IMR-90 (cell line): ENCODE data around the gene IGFBPL1. TPM values are rescaled to one million over a fixed set of nuclear protein-coding genes. Genes with fewer than 3 reads are reported as not detected.

Experiments
- ATAC-seq: fragments of 200-7000 bp; cut with Tn5 transposase; 2 replicates; pipeline ENCODE4 v1.9.1; 2020; ENCODE audit warnings: low read depth, mild to moderate bottlenecking, moderate library complexity
- BruUV-seq: library from RNA; stranded (reverse); fragments of 400-500 nt; replicated peaks from 2 replicates; lab custom pipeline; 2021; lab: Mats Ljungman, UMichigan
- CTCF ChIA-PET: fragments of 300-600 bp; formaldehyde crosslinking; extraction: SDS; loops from one replicate; lab custom pipeline; 2021; ENCODE audit warnings: antibody characterized with exemption; lab: Yijun Ruan, JAX
- POLR2A ChIA-PET: fragments of 300-600 bp; sonication (Branson Sonifier 250); formaldehyde crosslinking; loops from one replicate; lab custom pipeline; 2022; ENCODE audit warnings: antibody characterized with exemption; ENCODE audit not compliant: unreplicated experiment; lab: Charles Lee
- DNase-seq: peaks from one replicate; pipeline ENCODE4 v3.0.0; 2013
- H2AFZ ChIP-seq: replicated peaks from 2 replicates; pipeline ENCODE3; 2013; ENCODE audit warnings: low read length, mild to moderate bottlenecking; ENCODE audit not compliant: poor library complexity
- H2AK5ac ChIP-seq: 2 replicates; pipeline ENCODE4 v1.6.1; 2013; ENCODE audit warnings: low read depth, low read length, inconsistent platforms
- H2AK9ac ChIP-seq: replicated peaks from 2 replicates; pipeline ENCODE3; 2013; ENCODE audit warnings: mild to moderate bottlenecking, low read depth, low read length, moderate library complexity; ENCODE audit not compliant: poor library complexity
- H2BK120ac ChIP-seq: 2 replicates; pipeline ENCODE4 v1.6.1; 2013; ENCODE audit warnings: low read depth, low read length, inconsistent platforms
- H2BK15ac ChIP-seq: 3 replicates; pipeline ENCODE4 v1.6.1; 2013; ENCODE audit warnings: low read depth, low read length, inconsistent platforms
- H2BK20ac ChIP-seq: 2 replicates; pipeline ENCODE4 v1.6.1; 2013; ENCODE audit warnings: low read depth, mild to moderate bottlenecking, inconsistent platforms, low read length, moderate library complexity
- H2BK5ac ChIP-seq: 2 replicates; pipeline ENCODE4 v1.6.1; 2013; ENCODE audit warnings: mild to moderate bottlenecking, low read depth, low read length, inconsistent platforms; ENCODE audit not compliant: poor library complexity, severe bottlenecking
- H3K14ac ChIP-seq: replicated peaks from 2 replicates; pipeline ENCODE4 v1.6.1; 2013; ENCODE audit warnings: low read depth, low read length, inconsistent platforms
- H3K18ac ChIP-seq: 2 replicates; pipeline ENCODE4 v1.6.1; 2013; ENCODE audit warnings: low read depth, low read length, control low read depth
- H3K23ac ChIP-seq: 2 replicates; pipeline ENCODE4 v1.6.1; 2013; ENCODE audit warnings: low read depth, low read length, inconsistent platforms
- H3K27ac ChIP-seq: 2 replicates; pipeline ENCODE4 v1.5.1; 2013; ENCODE audit warnings: mild to moderate bottlenecking, control low read depth, low read length; ENCODE audit not compliant: insufficient read depth
- H3K27me3 ChIP-seq: 2 replicates; pipeline ENCODE4 v1.6.1; 2013; ENCODE audit warnings: low read length; ENCODE audit not compliant: control insufficient read depth, insufficient read depth
- H3K36me3 ChIP-seq: 2 replicates; pipeline ENCODE4 v1.6.1; 2013; ENCODE audit warnings: low read length, mixed read lengths; ENCODE audit not compliant: control insufficient read depth, insufficient read depth
- H3K4ac ChIP-seq: 2 replicates; pipeline ENCODE4 v1.6.1; 2013; ENCODE audit warnings: low read depth, low read length, inconsistent platforms
- H3K4me1 ChIP-seq: 2 replicates; pipeline ENCODE4 v1.6.1; 2013; ENCODE audit warnings: low read length, mixed read lengths; ENCODE audit not compliant: control insufficient read depth, insufficient read depth
- H3K4me2 ChIP-seq: 2 replicates; pipeline ENCODE4 v1.6.1; 2013; ENCODE audit warnings: low read depth, mild to moderate bottlenecking, control low read depth, low read length, moderate library complexity
- H3K4me3 ChIP-seq: 2 replicates; pipeline ENCODE4 v1.5.1; 2013; ENCODE audit warnings: low read depth, mild to moderate bottlenecking, control low read depth, low read length, moderate library complexity; ENCODE audit not compliant: insufficient read depth
- H3K56ac ChIP-seq: 2 replicates; pipeline ENCODE4 v1.6.1; 2013; ENCODE audit warnings: low read length, inconsistent platforms; ENCODE audit not compliant: insufficient read depth; ENCODE audit errors: extremely low read depth
- H3K79me1 ChIP-seq, 2 experiments: 2 replicates each; pipeline ENCODE4 v1.6.1; 2013; ENCODE audit warnings: low read length in 2 of 2, inconsistent platforms in 1 of 2, low read depth in 1 of 2
- H3K9ac ChIP-seq: 2 replicates; pipeline ENCODE4 v1.6.1; 2013; ENCODE audit warnings: low read depth, low read length, control low read depth
- H3K9me1 ChIP-seq: 2 replicates; pipeline ENCODE4 v1.6.1; 2013; ENCODE audit warnings: low read length, inconsistent platforms; ENCODE audit not compliant: insufficient read depth
- H3K9me3 ChIP-seq: 2 replicates; pipeline ENCODE4 v1.6.1; 2013; ENCODE audit warnings: low read length; ENCODE audit not compliant: control insufficient read depth, insufficient read depth
- H4K20me1 ChIP-seq: 2 replicates; pipeline ENCODE4 v1.6.1; 2013; ENCODE audit warnings: low read length, inconsistent platforms; ENCODE audit not compliant: insufficient read depth
- H4K5ac ChIP-seq: 2 replicates; pipeline ENCODE4 v1.6.1; 2013; ENCODE audit warnings: mild to moderate bottlenecking, low read depth, low read length, control low read depth
- H4K8ac ChIP-seq, 2 experiments: 2 replicates each; pipeline ENCODE4 v1.6.1; 2013; ENCODE audit warnings: low read depth in 2 of 2, low read length in 2 of 2, control low read depth in 1 of 2, inconsistent platforms in 1 of 2
- H4K91ac ChIP-seq: 2 replicates; pipeline ENCODE4 v1.6.1; 2013; ENCODE audit warnings: low read depth, low read length, inconsistent platforms; ENCODE audit not compliant: insufficient read depth
- BHLHE40 ChIP-seq: fragments of 150-350 bp; IDR thresholded peaks from 2 replicates; pipeline ENCODE4 v1.6.1; 2016; ENCODE audit warnings: mild to moderate bottlenecking, low read depth, low read length
- CEBPB ChIP-seq: IDR thresholded peaks from 2 replicates; pipeline ENCODE4 v1.6.1; 2012; ENCODE audit warnings: low read depth, low read length, improper control_type of control experiment
- CHD1 ChIP-seq: IDR thresholded peaks from 2 replicates; pipeline ENCODE4 v1.6.1; 2012; ENCODE audit warnings: low read depth, low read length, improper control_type of control experiment
- FOS ChIP-seq: fragments of 150-350 bp; IDR thresholded peaks from 2 replicates; pipeline ENCODE4 v1.6.1; 2016; ENCODE audit warnings: low read depth, low read length
- MAFK ChIP-seq: IDR thresholded peaks from 2 replicates; pipeline ENCODE4 v1.6.1; 2012; ENCODE audit warnings: low read depth, low read length, improper control_type of control experiment
- MAZ ChIP-seq: IDR thresholded peaks from 2 replicates; pipeline ENCODE4 v1.6.1; 2012; ENCODE audit warnings: low read depth, mild to moderate bottlenecking, low read length, improper control_type of control experiment, moderate library complexity, borderline replicate concordance
- MXI1 ChIP-seq: IDR thresholded peaks from 2 replicates; pipeline ENCODE4 v1.6.1; 2012; ENCODE audit warnings: low read depth, mild to moderate bottlenecking, low read length, moderate library complexity, borderline replicate concordance
- POLR2A ChIP-seq: IDR thresholded peaks from 2 replicates; pipeline ENCODE4 v1.6.1; 2012; ENCODE audit warnings: mild to moderate bottlenecking, low read depth, low read length
- RAD21 ChIP-seq: IDR thresholded peaks from 2 replicates; pipeline ENCODE4 v1.6.1; 2012; ENCODE audit warnings: low read length, improper control_type of control experiment
- RFX5 ChIP-seq: IDR thresholded peaks from 2 replicates; pipeline ENCODE4 v1.8.0; 2012; ENCODE audit warnings: low read depth, mild to moderate bottlenecking, low read length, moderate library complexity
- SMC3 ChIP-seq: fragments of 150-350 bp; IDR thresholded peaks from 2 replicates; pipeline ENCODE4 v1.6.1; 2016; ENCODE audit warnings: low read depth, mild to moderate bottlenecking, antibody characterized with exemption, low read length, moderate library complexity
- USF2 ChIP-seq: fragments of 150-350 bp; IDR thresholded peaks from 2 replicates; pipeline ENCODE4 v1.6.1; 2017; ENCODE audit warnings: mild to moderate bottlenecking, antibody characterized with exemption, low read length, low read depth
- WGBS, 2 experiments: methylation state at CpG; one replicate each; pipeline versions ENCODE4 v1.1.5 to v1.1.7; 2013; ENCODE audit warnings: missing lambda C conversion rate in 2 of 2; ENCODE audit not compliant: insufficient read length in 1 of 2; ENCODE audit errors: extremely low coverage in 2 of 2; 5-methylcytosine and 5-hydroxymethylcytosine counted together
- dilution Hi-C: fragments of 300-500 bp; cut with HindIII; formaldehyde crosslinking; loops from one replicate; pipeline ENCODE4 v1.14.3; 2018; ENCODE audit warnings: low sequenced_read_pairs; ENCODE audit not compliant: unreplicated experiment
- in situ Hi-C: fragments of 300-500 bp; cut with MboI; formaldehyde crosslinking; loops from 3 replicates; pipeline ENCODE4 v1.14.3; 2019; ENCODE audit warnings: low sequenced_read_pairs, inconsistent platforms, mixed read lengths
- intact Hi-C: fragments of 100-400 bp; cut with micrococcal nuclease; formaldehyde crosslinking; loops from 2 replicates; pipeline ENCODE4 v1.10.0; 2022
- polyA plus RNA-seq, 3 experiments: library from polyadenylated mRNA; depleted of rRNA; stranded (reverse); fragments of >200 nt; gene quantifications; 2 replicates each; pipeline ENCODE4 v1.2.3, GENCODE V29; 2012; ENCODE audit warnings: low replicate concordance in 1 of 3
- total RNA-seq: library from RNA; depleted of rRNA; stranded (reverse); fragments of >200 nt; gene quantifications from 2 replicates; pipeline ENCODE4 v1.2.3, GENCODE V29; 2012
- TF ChIP-seq, protein P1 (sequence below): fragments of 150-350 bp; IDR thresholded peaks from 2 replicates; pipeline ENCODE4 v1.6.1; 2016; ENCODE audit warnings: low read depth, mild to moderate bottlenecking, low read length, moderate library complexity, borderline replicate concordance
- TF ChIP-seq, protein P2 (sequence below): conservative IDR thresholded peaks from 2 replicates; pipeline ENCODE4 v1.5.1; 2012; ENCODE audit warnings: mild to moderate bottlenecking, low read depth, low read length, improper control_type of control experiment

Gene IGFBPL1
- total and polyA plus RNA-seq, 2 of the 4 experiments (the other 2 are of a cell fraction): not detected

DNA sequence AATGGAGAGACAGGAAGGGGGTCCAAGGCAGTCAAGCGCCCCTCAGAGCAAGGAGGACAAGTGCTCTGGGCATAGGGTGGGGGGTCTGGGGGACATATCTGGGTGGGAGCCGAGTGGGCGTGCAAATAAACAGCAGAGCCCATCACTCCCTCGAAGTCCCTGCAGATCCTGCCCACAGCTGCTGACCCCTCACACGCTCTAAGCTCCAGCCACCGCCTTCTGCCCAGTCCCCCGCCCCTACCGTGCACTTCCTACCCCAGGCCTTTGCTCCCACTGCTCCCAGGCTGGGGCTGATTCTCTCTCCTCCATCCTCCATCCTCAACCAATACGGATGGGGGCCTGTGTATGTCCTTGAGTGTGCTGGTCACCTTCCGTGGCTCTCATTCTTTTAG is 48.7 kb downstream of the IGFBPL1 start:
- no TSS peak for BruUV-seq
- H2BK5ac ChIP-seq: no peak overlapping the region
- no peak overlapping the region for H3K56ac ChIP-seq
- no peaks in the 10 kb centered on the region for H3K9me1 ChIP-seq
- TF ChIP-seq, protein P1, sequence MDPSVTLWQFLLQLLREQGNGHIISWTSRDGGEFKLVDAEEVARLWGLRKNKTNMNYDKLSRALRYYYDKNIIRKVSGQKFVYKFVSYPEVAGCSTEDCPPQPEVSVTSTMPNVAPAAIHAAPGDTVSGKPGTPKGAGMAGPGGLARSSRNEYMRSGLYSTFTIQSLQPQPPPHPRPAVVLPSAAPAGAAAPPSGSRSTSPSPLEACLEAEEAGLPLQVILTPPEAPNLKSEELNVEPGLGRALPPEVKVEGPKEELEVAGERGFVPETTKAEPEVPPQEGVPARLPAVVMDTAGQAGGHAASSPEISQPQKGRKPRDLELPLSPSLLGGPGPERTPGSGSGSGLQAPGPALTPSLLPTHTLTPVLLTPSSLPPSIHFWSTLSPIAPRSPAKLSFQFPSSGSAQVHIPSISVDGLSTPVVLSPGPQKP: no peak
- TF ChIP-seq MXI1 (no peak), USF2 (no peak), SMC3 (no peak), RFX5 (no peak), CHD1 (no peak), CEBPB (no peak), FOS (no peak), MAZ (no peak), MAFK (no peak), POLR2A (no peak), RAD21 (no peak), BHLHE40 (no peak)
- TF ChIP-seq, protein P2, sequence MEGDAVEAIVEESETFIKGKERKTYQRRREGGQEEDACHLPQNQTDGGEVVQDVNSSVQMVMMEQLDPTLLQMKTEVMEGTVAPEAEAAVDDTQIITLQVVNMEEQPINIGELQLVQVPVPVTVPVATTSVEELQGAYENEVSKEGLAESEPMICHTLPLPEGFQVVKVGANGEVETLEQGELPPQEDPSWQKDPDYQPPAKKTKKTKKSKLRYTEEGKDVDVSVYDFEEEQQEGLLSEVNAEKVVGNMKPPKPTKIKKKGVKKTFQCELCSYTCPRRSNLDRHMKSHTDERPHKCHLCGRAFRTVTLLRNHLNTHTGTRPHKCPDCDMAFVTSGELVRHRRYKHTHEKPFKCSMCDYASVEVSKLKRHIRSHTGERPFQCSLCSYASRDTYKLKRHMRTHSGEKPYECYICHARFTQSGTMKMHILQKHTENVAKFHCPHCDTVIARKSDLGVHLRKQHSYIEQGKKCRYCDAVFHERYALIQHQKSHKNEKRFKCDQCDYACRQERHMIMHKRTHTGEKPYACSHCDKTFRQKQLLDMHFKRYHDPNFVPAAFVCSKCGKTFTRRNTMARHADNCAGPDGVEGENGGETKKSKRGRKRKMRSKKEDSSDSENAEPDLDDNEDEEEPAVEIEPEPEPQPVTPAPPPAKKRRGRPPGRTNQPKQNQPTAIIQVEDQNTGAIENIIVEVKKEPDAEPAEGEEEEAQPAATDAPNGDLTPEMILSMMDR: no peak
- no peak overlapping the region for H3K27ac ChIP-seq
- H4K8ac ChIP-seq: no peak overlapping the region
- H3K14ac ChIP-seq: no peak overlapping the region
- dilution Hi-C loops (loop anchor here (25.0 kb wide), 1 partner anchor 463 kb away; the partner anchor contains the start of gene SLC25A51), intact Hi-C loops (no loop called here), in situ Hi-C loops (no loop called here)
- CTCF ChIA-PET: interaction anchor here (1.4 kb wide), 1 partner anchor 8 kb away, joined by 3 read pairs; no protein-coding TSS in a partner anchor
- H2BK15ac ChIP-seq: no peak overlapping the region
- 80% methylated on average over 1 of the region's 10 CpGs; no CpG with 5 or more reads in 1 of the 2 experiments for WGBS, 2 experiments
- POLR2A ChIA-PET: no interaction called here
- no peak for ATAC-seq
- no peak overlapping the region for H3K4me3 ChIP-seq
- H4K91ac ChIP-seq: no peak overlapping the region
- no peak overlapping the region for H4K5ac ChIP-seq
- H3K4me2 ChIP-seq: no peak overlapping the region
- H3K4ac ChIP-seq: no peak overlapping the region
- H4K20me1 ChIP-seq: no peaks in the 10 kb centered on the region
- peaks cover 44% of the 10 kb centered on the region for H3K27me3 ChIP-seq
- no peaks in the 10 kb centered on the region for H3K79me1 ChIP-seq
- H2AK5ac ChIP-seq: no peak overlapping the region
- H2AK9ac ChIP-seq: no peak overlapping the region
- no peak overlapping the region for H2AFZ ChIP-seq
- H3K23ac ChIP-seq: no peak overlapping the region
- no peak overlapping the region for H3K9ac ChIP-seq
- no peaks in the 10 kb centered on the region for H3K36me3 ChIP-seq
- no peaks in the 10 kb centered on the region; the same call in 1 of the 2 replicates for H3K4me1 ChIP-seq
- H2BK120ac ChIP-seq: no peak overlapping the region
- H3K18ac ChIP-seq: no peak overlapping the region
- no peak overlapping the region for H2BK20ac ChIP-seq
- H3K9me3 ChIP-seq: no peaks in the 10 kb centered on the region
- DNase-seq: no peak
